Measurements from ENCODE around the gene STK38L.
"Not testable (repeated sequence)": the region's sequence is repeated elsewhere in the genome, so short reads cannot be mapped to it uniquely, and the experiment has no call there.

Gene STK38L

GRCh38 chr12:27220055-27220987, 23.8 kb upstream of the STK38L start:
- H3K27ac ChIP-seq = no peak overlapping the region
- H3K36me3 ChIP-seq = no peaks in the 10 kb centered on the region
- DNase-seq = no peak

GRCh38 chr12:27220988-27221345, 23.1 kb upstream of the STK38L start:
- H3K4me3 ChIP-seq (ENCODE audit: low read depth, low read length) = no peak overlapping the region
- no peak for DNase-seq
- no peak overlapping the region for H3K27ac ChIP-seq
- no peaks in the 10 kb centered on the region for H3K9me3 ChIP-seq (ENCODE audit: severe bottlenecking)
- H3K36me3 ChIP-seq = no peaks in the 10 kb centered on the region
- no peaks in the 10 kb centered on the region for H3K27me3 ChIP-seq (ENCODE audit: insufficient read depth, low read depth, severe bottlenecking)
- TF ChIP-seq, protein P1, sequence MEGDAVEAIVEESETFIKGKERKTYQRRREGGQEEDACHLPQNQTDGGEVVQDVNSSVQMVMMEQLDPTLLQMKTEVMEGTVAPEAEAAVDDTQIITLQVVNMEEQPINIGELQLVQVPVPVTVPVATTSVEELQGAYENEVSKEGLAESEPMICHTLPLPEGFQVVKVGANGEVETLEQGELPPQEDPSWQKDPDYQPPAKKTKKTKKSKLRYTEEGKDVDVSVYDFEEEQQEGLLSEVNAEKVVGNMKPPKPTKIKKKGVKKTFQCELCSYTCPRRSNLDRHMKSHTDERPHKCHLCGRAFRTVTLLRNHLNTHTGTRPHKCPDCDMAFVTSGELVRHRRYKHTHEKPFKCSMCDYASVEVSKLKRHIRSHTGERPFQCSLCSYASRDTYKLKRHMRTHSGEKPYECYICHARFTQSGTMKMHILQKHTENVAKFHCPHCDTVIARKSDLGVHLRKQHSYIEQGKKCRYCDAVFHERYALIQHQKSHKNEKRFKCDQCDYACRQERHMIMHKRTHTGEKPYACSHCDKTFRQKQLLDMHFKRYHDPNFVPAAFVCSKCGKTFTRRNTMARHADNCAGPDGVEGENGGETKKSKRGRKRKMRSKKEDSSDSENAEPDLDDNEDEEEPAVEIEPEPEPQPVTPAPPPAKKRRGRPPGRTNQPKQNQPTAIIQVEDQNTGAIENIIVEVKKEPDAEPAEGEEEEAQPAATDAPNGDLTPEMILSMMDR (IDR thresholded peaks at IDR 0.05; ENCODE audit: low read depth, low read length) = no peak

More at GRCh38 chr12:27220055-27220987, 23.8 kb upstream of the STK38L start:
- Histone ChIP-seq H3K27me3 (ENCODE audit: insufficient read depth, low read depth, severe bottlenecking) (no peaks in the 10 kb centered on the region), H3K4me3 (ENCODE audit: low read depth, low read length) (no peak overlapping the region), H3K9me3 (ENCODE audit: severe bottlenecking) (no peaks in the 10 kb centered on the region)
- TF ChIP-seq, protein P1 (IDR thresholded peaks at IDR 0.05; ENCODE audit: low read depth, low read length) = no peak

- no peak overlapping the region for H3K4me3 ChIP-seq (ENCODE audit: low read depth, low read length)
- no peak overlapping the region for H3K27ac ChIP-seq
- DNase-seq = no peak
- no peaks in the 10 kb centered on the region for H3K9me3 ChIP-seq (ENCODE audit: severe bottlenecking)
- TF ChIP-seq, protein P1 (IDR thresholded peaks at IDR 0.05; ENCODE audit: low read depth, low read length) = no peak
- no peaks in the 10 kb centered on the region for H3K36me3 ChIP-seq
- no peaks in the 10 kb centered on the region for H3K27me3 ChIP-seq (ENCODE audit: insufficient read depth, low read depth, severe bottlenecking)
These were observed 22.3 kb upstream of the STK38L start for GRCh38 chr12:27221625-27222387.

GRCh38 chr12:27226407-27226929, 17.6 kb upstream of the STK38L start:
- DNase-seq = no peak
- Histone ChIP-seq H3K9me3 (ENCODE audit: severe bottlenecking) (no peaks in the 10 kb centered on the region), H3K27ac (no peak overlapping the region), H3K27me3 (ENCODE audit: insufficient read depth, low read depth, severe bottlenecking) (no peaks in the 10 kb centered on the region), H3K36me3 (no peaks in the 10 kb centered on the region), H3K4me3 (ENCODE audit: low read depth, low read length) (no peak overlapping the region)
- TF ChIP-seq, protein P1 (IDR thresholded peaks at IDR 0.05; ENCODE audit: low read depth, low read length) = no peak

DNA sequence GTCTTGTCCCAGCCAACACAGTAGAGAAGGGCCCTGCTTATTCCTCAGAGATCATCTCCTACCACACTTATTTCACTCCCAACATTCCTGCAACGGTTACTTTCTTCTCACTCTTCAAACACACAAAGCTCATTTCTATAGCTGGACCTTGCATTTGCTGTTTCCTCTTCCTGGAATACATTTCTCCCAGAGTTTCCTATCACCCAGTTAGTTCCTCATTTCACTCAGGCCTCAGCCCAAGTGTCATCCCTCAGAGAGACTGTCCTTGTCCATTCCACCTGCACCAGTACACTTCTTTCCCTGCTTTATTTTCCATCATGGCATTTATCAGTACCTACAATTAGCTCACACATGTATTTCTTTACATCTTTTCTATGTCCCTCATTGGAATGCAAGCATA, 14.7 kb upstream of the STK38L start:
- Histone ChIP-seq H3K9me3 (ENCODE audit: severe bottlenecking) (no peaks in the 10 kb centered on the region), H3K27me3 (ENCODE audit: insufficient read depth, low read depth, severe bottlenecking) (no peaks in the 10 kb centered on the region), H3K27ac (no peak overlapping the region), H3K36me3 (no peaks in the 10 kb centered on the region), H3K4me3 (ENCODE audit: low read depth, low read length) (no peak overlapping the region)
- DNase-seq = no peak
- TF ChIP-seq, protein P1 (IDR thresholded peaks at IDR 0.05; ENCODE audit: low read depth, low read length) = no peak

GRCh38 chr12:27231374-27231773, 12.7 kb upstream of the STK38L start:
- not testable (repeated sequence) for H3K36me3 ChIP-seq; H3K9me3 ChIP-seq (ENCODE audit: severe bottlenecking); H3K27me3 ChIP-seq (ENCODE audit: insufficient read depth, low read depth, severe bottlenecking); H3K4me3 ChIP-seq (ENCODE audit: low read depth, low read length); H3K27ac ChIP-seq; DNase-seq
